GM23338 (cell line): ENCODE data around the gene SULT1A2. TPM values are rescaled to one million over a fixed set of nuclear protein-coding genes. Genes with fewer than 3 reads are reported as not detected.
"Not testable (repeated sequence)": the region's sequence is repeated elsewhere in the genome, so short reads cannot be mapped to it uniquely, and the experiment has no call there.

Source experiments
- ATAC-seq: fragments of 200-7000 bp; cut with Tn5 transposase; 3 replicates; pipeline ENCODE4 v1.9.1; 2020
- DNase-seq: peaks from one replicate; pipeline ENCODE4 v3.0.0-alpha.2; 2015; ENCODE audit warnings: low spot score
- H2AFZ ChIP-seq: fragments of 200-600 bp; sonication (generic); 2 replicates; pipeline ENCODE4 v1.8.0; 2016; ENCODE audit warnings: antibody characterized with exemption, mild to moderate bottlenecking, moderate library complexity
- H3F3A ChIP-seq: fragments of 200-600 bp; sonication (generic); replicated peaks from 2 replicates; pipeline ENCODE4 v1.8.0; 2017; ENCODE audit warnings: antibody characterized with exemption, mixed run types, low read depth
- H3K27ac ChIP-seq: fragments of 200-600 bp; sonication (generic); 2 replicates; pipeline ENCODE4 v1.6.1; 2016; ENCODE audit warnings: low read depth
- H3K27me3 ChIP-seq: fragments of 200-600 bp; sonication (generic); 2 replicates; pipeline ENCODE4 v1.8.0; 2016; ENCODE audit warnings: mild to moderate bottlenecking, mixed run types, moderate library complexity; ENCODE audit not compliant: insufficient read depth
- H3K36me3 ChIP-seq: fragments of 200-600 bp; sonication (generic); 2 replicates; pipeline ENCODE4 v1.8.0; 2016; ENCODE audit warnings: mild to moderate bottlenecking; ENCODE audit not compliant: insufficient read depth
- H3K4me1 ChIP-seq: fragments of 200-600 bp; sonication (generic); 2 replicates; pipeline ENCODE4 v1.8.0; 2016; ENCODE audit warnings: mild to moderate bottlenecking, moderate library complexity; ENCODE audit not compliant: insufficient read depth
- H3K4me2 ChIP-seq: fragments of 200-600 bp; sonication (generic); 2 replicates; pipeline ENCODE4 v1.7.1; 2017; ENCODE audit warnings: mixed run types
- H3K4me3 ChIP-seq: fragments of 200-600 bp; sonication (generic); 2 replicates; pipeline ENCODE4 v1.6.1; 2016; ENCODE audit warnings: mixed run types
- H3K79me2 ChIP-seq: fragments of 200-600 bp; sonication (generic); replicated peaks from 2 replicates; pipeline ENCODE4 v1.8.0; 2017; ENCODE audit warnings: mild to moderate bottlenecking; ENCODE audit not compliant: insufficient read depth
- H3K9me2 ChIP-seq: fragments of 200-600 bp; sonication (generic); 2 replicates; pipeline ENCODE4 v1.8.0; 2017; ENCODE audit not compliant: insufficient read depth
- H4K20me1 ChIP-seq: fragments of 200-600 bp; sonication (generic); replicated peaks from 2 replicates; pipeline ENCODE4 v1.8.0; 2017; ENCODE audit warnings: mild to moderate bottlenecking; ENCODE audit not compliant: insufficient read depth
- H3K27ac Mint-ChIP-seq: 2 replicates; pipeline ENCODE4 v1.8.0; 2020; ENCODE audit warnings: inconsistent platforms, mild to moderate bottlenecking, moderate library complexity, mixed read lengths
- H3K27me3 Mint-ChIP-seq: 3 replicates; pipeline ENCODE4 v1.8.0; 2022; ENCODE audit warnings: low read depth, mild to moderate bottlenecking, moderate library complexity, mixed read lengths, inconsistent platforms; ENCODE audit not compliant: insufficient read depth, poor library complexity
- H3K36me3 Mint-ChIP-seq: 3 replicates; pipeline ENCODE4 v1.8.0; 2021; ENCODE audit warnings: low read depth, mild to moderate bottlenecking, inconsistent platforms, moderate library complexity, mixed read lengths
- H3K4me1 Mint-ChIP-seq: 3 replicates; pipeline ENCODE4 v1.8.0; 2020; ENCODE audit warnings: mild to moderate bottlenecking, inconsistent platforms, mixed read lengths
- H3K4me3 Mint-ChIP-seq: 3 replicates; pipeline ENCODE4 v1.8.0; 2021; ENCODE audit warnings: moderate library complexity, mild to moderate bottlenecking, inconsistent platforms, mixed read lengths
- H3K9me3 Mint-ChIP-seq: 3 replicates; pipeline ENCODE4 v1.8.0; 2020; ENCODE audit warnings: moderate library complexity, mild to moderate bottlenecking, inconsistent platforms, mixed read lengths
- CREB1 ChIP-seq: fragments of 250-450 bp; sonication (Bioruptor Pico); IDR thresholded peaks from 2 replicates; pipeline ENCODE4 v1.5.0; 2020; ENCODE audit warnings: low read depth, mild to moderate bottlenecking, moderate library complexity
- CTCF ChIP-seq, 2 experiments: fragments of 200-600 bp in 1 of 2; sonication (generic) in 1 of 2; conservative IDR thresholded peaks; 2 replicates each; pipeline versions ENCODE4 v1.5.1 to v1.6.1; 2016 to 2017; ENCODE audit warnings: antibody characterized with exemption in 2 of 2, low read depth in 2 of 2, mild to moderate bottlenecking in 2 of 2, moderate library complexity in 1 of 2
- EZH2phosphoT487 ChIP-seq: fragments of 200-600 bp; sonication (generic); IDR thresholded peaks from one replicate; pipeline ENCODE4 v1.8.1; 2018; ENCODE audit warnings: antibody characterized with exemption; ENCODE audit not compliant: unreplicated experiment
- POLR2AphosphoS5 ChIP-seq: IDR thresholded peaks from 2 replicates; pipeline ENCODE4 v1.6.1; 2016; ENCODE audit warnings: antibody characterized with exemption, low read depth
- REST ChIP-seq: IDR thresholded peaks from one replicate; pipeline ENCODE4 v1.6.1; 2018; ENCODE audit warnings: antibody characterized with exemption; ENCODE audit not compliant: unreplicated experiment
- STAT1 ChIP-seq: IDR thresholded peaks from one replicate; pipeline ENCODE4 v1.6.1; 2016; ENCODE audit warnings: antibody characterized with exemption; ENCODE audit not compliant: unreplicated experiment
- ZNF114 ChIP-seq: fragments of 250-450 bp; sonication (Bioruptor Pico); IDR thresholded peaks from 2 replicates; pipeline ENCODE4 v1.5.0; 2020; ENCODE audit warnings: mild to moderate bottlenecking, moderate library complexity
- ZNF331 ChIP-seq: fragments of 250-450 bp; sonication (Bioruptor Pico); IDR thresholded peaks from 2 replicates; pipeline ENCODE4 v1.5.0; 2020; ENCODE audit warnings: low read depth, mild to moderate bottlenecking, moderate library complexity
- ZNF462 ChIP-seq: fragments of 250-450 bp; sonication (Bioruptor Pico); IDR thresholded peaks from 2 replicates; pipeline ENCODE4 v1.5.0; 2020; ENCODE audit warnings: mild to moderate bottlenecking, moderate library complexity
- polyA plus RNA-seq: library from polyadenylated mRNA; unstranded; fragments of >200 nt; fragmentation: Nextera tagmentation; extraction: Ambion mirVana; gene quantifications from 2 replicates; pipeline ENCODE4 v1.2.1, GENCODE V29; 2016
- total RNA-seq: library from RNA; depleted of rRNA; stranded (reverse); fragments of >200 nt; shearing (Covaris generic); gene quantifications from 2 replicates; pipeline ENCODE4 v1.2.3, GENCODE V29; 2014

SULT1A2 gene
- total and polyA plus RNA-seq, 2 experiments from 2014 or later, result 0.17 to 0.34 TPM

- TF ChIP-seq ZNF462 (no peak), STAT1 (no peak), REST (no peak), ZNF114 (CRISPR knock-in tag) (no peak), CTCF (conservative IDR thresholded peaks at IDR 0.05; ENCODE audit: low read depth in 2 of 2) (no peak), EZH2phosphoT487 (no peak), POLR2AphosphoS5 (no peak), ZNF331 (CRISPR knock-in tag) (no peak), CREB1 (CRISPR knock-in tag) (no peak)
Observed at GRCh38 chr16:28621481-28622155, 24.8 kb upstream of the SULT1A2 start (continued).

- not testable (repeated sequence) for H3K4me2 ChIP-seq, H4K20me1 ChIP-seq, H3K27me3 Mint-ChIP-seq, H3K36me3 ChIP-seq, DNase-seq, H3K4me3 Mint-ChIP-seq, H3F3A ChIP-seq, H2AFZ ChIP-seq, H3K27me3 ChIP-seq, H3K9me3 Mint-ChIP-seq, ATAC-seq, H3K36me3 Mint-ChIP-seq, H3K79me2 ChIP-seq, H3K4me3 ChIP-seq, H3K27ac Mint-ChIP-seq, H3K9me2 ChIP-seq, H3K27ac ChIP-seq
- H3K4me1 ChIP-seq, result peaks cover 11% of the 10 kb centered on the region
- H3K4me1 Mint-ChIP-seq, result peaks cover 25% of the 10 kb centered on the region
Observed at GRCh38 chr16:28620316-28620715, 23.5 kb upstream of the SULT1A2 start.
